BE2C (cell line): ENCODE data around the gene MYOG.

Experiments used
- DNase-seq: peaks from one replicate; pipeline ENCODE4 v3.0.0-alpha.2; 2020
- H3K27me3 ChIP-seq: fragments of 250-450 bp; sonication (Bioruptor Pico); 2 replicates; pipeline ENCODE4 v1.5.1; 2020; ENCODE audit warnings: mild to moderate bottlenecking
- H3K36me3 ChIP-seq: fragments of 250-450 bp; sonication (Bioruptor Pico); 2 replicates; pipeline ENCODE4 v1.5.1; 2020; ENCODE audit warnings: mild to moderate bottlenecking
- H3K4me1 ChIP-seq: fragments of 250-450 bp; sonication (Bioruptor Pico); 2 replicates; pipeline ENCODE4 v1.5.1; 2020
- H3K4me3 ChIP-seq: 2 replicates; pipeline ENCODE4 v1.5.1; 2011; ENCODE audit warnings: low read depth, low read length
- H3K9me3 ChIP-seq: fragments of 250-450 bp; sonication (Bioruptor Pico); 2 replicates; pipeline ENCODE4 v1.5.1; 2020
- TF ChIP-seq, protein P1 (sequence below): IDR thresholded peaks from 2 replicates; pipeline ENCODE4 v1.5.1; 2012; ENCODE audit warnings: mild to moderate bottlenecking, low read depth, low read length

Gene MYOG

DNA sequence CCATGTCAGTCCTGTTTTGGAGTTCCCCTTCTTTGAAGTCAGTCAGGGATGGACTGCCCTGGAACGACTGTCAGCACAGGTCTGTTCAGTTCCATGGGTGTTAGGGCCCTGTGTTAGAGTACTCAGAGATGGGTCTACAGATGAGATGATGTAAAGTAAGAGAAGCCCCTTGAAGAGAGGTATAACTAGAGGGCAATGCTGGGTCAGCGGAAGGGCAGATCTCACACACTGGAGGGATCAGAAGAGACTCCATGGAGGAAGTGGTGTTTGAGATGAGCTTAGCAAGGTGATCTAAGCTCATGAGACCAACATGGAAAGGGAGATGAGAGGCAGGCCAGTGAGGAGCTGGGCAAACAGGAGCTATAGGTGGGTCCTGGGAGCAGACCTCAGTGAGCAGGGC is 51.9 kb downstream of the MYOG start:
- no peak for DNase-seq
- TF ChIP-seq, protein P1, sequence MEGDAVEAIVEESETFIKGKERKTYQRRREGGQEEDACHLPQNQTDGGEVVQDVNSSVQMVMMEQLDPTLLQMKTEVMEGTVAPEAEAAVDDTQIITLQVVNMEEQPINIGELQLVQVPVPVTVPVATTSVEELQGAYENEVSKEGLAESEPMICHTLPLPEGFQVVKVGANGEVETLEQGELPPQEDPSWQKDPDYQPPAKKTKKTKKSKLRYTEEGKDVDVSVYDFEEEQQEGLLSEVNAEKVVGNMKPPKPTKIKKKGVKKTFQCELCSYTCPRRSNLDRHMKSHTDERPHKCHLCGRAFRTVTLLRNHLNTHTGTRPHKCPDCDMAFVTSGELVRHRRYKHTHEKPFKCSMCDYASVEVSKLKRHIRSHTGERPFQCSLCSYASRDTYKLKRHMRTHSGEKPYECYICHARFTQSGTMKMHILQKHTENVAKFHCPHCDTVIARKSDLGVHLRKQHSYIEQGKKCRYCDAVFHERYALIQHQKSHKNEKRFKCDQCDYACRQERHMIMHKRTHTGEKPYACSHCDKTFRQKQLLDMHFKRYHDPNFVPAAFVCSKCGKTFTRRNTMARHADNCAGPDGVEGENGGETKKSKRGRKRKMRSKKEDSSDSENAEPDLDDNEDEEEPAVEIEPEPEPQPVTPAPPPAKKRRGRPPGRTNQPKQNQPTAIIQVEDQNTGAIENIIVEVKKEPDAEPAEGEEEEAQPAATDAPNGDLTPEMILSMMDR, result no peak

DNA sequence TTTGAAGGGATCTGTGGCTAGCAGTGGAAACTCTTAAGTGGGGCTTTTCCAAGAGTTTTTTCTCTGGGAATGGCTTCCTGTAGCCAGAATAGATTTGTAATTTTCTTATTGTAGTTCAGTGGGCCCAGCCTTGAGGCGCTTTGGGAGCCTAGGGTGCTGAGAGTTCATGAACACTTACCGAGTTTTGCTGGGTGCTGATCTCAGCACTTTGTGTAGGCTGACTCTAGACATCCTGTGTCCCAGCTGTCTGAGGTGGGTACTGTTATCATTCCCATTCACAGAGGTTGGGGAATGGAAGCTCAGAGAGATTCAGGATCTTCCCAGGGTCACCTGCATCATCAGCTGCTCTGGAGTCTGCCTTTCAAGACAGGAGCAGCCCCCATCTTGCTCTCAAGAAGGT is 52.5 kb downstream of the MYOG start:
- DNase-seq, result no peak
- TF ChIP-seq, protein P1, result no peak
- Histone ChIP-seq H3K4me1 (peaks cover 9% of the 10 kb centered on the region), H3K4me3 (no peak overlapping the region), H3K36me3 (no peaks in the 10 kb centered on the region), H3K9me3 (no peaks in the 10 kb centered on the region), H3K27me3 (no peaks in the 10 kb centered on the region)

More for the DNA sequence above, 51.9 kb downstream of the MYOG start:
- H3K4me1 ChIP-seq, result peaks cover 3% of the 10 kb centered on the region
- no peak overlapping the region for H3K4me3 ChIP-seq
- no peaks in the 10 kb centered on the region for H3K9me3 ChIP-seq
- no peaks in the 10 kb centered on the region for H3K27me3 ChIP-seq
- H3K36me3 ChIP-seq, result no peaks in the 10 kb centered on the region
